HG02571 (cell line): ENCODE results near the gene MBP.
A peak's percentile ranks its signal among the peaks of the same experiment; 100 is the strongest.

Experiments
- ATAC-seq: cut with Tn5 transposase; IDR thresholded peaks from one replicate; pipeline ENCODE4 v1.9.1; 2021; ENCODE audit warnings: mild to moderate bottlenecking, moderate library complexity; ENCODE audit not compliant: unreplicated experiment

The MBP gene

DNA sequence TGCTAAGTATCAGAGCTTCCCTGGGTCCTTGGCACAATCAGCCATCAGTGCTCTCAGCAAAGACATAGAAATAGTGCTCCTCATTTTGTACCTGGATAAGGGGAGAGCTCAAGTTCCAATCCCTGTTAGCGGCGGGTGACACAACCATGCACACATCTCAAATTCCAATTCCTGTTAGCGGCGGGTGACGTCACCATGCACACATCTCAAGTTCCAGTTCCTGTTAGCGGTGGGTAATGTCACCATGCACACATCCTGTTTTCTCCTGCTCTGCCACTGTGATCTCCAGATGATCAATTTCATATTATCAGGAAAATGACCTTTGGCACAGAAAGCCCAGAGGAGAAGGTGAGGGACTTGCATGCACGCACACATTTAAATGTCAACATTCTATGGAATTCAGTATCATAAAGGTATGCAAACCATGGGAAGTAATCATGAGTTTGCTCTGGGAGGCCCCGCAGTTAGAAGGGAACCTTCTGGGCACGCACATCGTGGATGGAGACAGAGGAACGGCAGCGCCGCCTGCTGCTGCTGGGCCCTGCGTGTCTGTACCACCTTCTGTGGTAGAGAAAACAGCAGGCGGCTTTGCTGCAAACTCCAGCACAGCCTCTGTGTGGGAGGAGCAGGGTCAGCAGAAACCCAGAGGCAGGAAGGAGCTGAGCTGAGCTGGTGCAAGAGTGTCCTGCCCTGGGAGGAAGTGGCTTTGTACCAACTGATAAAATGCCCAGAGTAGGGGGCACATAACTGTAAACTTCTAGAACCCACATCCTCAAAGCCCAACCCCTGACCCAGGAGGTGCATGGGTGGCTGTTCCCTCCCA lies 77.8 kb downstream of the MBP start:
- ATAC-seq = peak; percentile 78

DNA sequence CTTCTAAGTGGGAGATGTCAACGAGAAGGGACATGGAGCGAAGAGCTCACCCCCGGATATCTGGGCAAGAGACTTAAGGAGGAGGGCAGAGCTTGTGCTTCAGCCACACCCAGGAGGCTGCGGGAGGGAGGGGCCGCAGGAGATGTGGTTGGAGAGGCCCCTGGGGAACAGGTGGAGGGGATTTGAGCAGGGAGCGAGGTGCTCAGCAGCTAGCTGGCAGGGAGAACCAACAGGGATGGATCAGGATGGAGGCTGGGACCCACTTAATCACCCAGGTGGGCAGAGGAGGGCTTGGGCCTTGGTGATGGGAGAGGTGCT lies 78.3 kb downstream of the MBP start:
- no peak for ATAC-seq

DNA sequence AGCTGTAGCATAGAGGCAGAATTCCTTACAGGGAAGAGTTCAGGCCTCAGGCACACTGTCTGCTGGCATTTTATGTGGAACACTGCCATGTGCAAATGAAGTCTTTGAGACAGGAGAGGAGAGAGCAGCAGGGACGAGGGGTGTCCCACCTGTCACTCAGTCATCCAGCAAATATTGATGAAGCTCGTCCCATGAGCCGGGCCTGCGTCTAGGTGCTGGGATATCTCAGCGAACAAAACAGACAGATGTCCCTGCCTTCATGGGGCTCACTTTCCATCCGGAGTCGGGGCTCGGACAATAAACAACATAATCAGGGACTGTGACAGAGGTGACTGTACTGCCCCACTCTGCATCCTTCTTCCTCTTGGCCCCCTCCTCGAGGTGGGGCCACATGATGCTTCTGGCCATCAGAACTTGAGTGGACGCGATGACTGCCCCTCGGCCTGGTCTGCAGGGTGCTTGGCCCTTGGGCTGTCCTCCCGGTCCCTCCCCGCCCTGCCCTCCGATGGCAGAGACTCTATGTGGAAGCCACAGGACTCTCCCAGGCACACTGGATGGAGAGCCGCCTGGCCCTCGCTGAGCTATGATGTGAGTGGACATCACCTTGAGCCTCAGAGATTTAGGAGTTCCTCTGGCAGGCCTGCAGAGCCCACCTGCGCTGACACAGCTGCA lies 78.8 kb downstream of the MBP start:
- no peak for ATAC-seq

DNA sequence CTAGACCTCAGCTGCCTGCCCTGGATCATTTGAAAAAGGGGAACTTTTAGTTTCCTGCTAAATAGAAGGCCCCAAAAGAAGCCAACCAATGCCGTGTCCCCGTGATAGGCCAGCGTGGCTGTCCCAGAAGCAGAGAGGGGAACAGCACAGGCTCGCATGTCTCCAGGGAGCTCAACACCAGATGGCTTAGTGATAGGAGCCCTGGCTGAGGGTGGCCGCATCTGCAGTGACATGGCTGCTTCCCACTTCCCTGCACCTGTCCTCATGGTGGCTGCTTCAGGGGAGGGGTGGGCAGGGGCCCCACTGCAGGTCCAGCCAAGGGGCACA lies 79.6 kb downstream of the MBP start:
- ATAC-seq = no peak

DNA sequence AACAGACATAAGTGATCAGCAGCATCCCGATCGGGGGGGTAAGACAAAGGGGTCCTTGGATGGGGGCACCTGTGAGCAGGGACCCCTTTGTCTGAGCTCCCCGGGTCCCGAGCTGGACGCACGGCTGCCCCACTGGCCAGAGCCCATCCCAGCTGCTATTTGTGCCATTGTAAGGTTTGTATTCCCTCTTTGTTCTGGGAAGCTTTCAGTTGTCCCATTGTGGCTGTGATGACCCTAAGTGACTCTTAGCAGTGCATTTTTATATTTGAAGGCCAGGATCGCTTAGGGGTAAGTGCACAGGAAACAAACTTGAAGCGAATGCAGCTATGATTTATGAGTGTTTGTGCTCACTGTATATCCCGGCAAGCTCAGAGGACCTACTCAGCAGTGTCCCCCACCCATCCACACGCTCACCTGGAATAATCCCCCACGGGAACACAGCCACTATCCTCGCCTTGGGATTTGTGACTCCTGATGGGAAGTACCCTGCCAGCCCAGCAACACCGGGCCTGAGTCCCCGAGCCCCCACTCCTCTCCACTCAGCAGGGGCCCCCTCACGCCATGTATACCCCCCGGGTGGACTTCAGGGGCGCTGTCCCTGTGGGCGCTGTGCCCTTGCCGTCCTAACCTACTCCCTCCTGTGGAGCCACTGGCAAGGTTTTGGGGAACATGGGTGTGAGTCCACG lies 80.1 kb downstream of the MBP start:
- no peak for ATAC-seq

DNA sequence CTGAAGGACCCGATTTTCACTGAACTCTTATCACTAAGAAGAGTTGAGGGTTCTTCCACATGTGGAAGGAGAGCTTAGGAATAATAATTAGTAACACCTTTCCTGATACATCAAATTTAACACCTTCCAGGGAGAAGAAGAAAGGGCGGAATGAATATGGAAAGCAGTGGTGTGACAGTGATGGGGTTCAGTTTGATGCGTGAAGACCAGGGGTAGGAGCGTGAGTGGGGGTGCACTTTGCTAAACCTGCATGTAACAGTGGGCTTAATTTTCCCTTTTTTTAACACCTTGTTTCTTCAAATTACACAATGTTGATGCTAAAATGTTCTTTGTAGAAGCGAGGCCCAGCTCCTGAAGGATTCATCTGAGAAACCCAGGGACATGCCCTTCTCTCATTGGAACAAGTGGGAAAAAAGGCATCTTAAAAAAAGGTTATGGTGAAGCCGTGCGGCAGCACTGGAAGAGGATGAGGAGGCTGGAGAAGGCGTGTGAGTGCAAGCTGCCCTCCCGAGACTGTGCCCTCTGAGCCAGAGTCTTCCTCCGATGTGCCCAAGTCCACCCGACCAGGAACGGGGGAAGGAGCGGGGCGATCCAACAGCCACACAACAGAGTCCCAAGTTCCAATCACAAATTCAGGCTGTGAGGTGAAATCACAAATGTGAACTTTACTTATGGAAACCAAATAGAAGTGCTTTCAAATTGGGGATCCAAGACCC lies 80.8 kb downstream of the MBP start:
- ATAC-seq = no peak

DNA sequence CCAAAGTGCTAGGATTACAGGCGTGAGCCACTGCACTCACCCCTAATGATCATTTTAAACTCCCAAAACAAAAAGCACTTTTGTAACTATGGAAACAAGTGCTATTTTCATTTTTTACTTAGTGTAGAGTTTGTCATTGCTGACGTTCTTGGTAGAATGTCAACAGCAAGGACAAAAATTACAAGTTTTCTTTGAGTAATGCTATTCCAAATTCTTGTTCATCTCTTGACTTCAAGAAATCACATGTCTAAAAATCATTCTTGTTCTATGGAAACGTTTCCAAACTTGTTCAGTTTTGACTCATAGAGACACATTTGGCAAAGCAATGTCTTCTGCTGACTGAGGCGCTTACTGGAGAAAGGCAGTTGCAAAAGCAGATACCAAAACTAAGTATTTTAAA lies 82.6 kb downstream of the MBP start:
- ATAC-seq = no peak

DNA sequence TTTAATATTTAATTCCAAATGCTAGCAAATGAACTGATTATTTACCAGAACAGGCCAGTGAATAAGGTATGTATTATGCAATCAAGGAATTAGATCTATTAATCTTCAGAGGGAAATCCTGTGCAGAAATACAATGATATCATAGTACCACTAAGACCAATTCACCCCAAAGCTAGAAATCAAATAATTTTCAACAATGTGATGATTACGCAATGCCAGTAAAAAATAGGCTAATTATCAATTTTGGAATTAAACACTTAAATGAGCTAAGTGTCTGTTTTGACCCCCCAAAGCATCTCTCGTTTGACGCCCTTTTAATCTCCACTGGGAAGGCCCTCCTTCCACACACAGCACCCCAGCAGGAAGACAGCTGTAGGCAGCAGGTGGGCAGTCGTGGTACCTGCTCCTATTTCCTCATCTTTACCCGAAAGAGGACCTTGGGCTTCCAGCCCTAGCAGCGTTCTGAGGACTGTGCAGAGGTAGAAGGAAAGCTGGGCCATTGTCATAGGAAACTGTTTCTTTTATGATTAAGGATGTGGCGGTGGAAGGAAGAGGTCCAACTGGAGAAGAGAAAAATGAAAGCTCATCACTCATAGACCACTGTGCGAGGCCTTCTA lies 84.7 kb downstream of the MBP start:
- no peak for ATAC-seq

DNA sequence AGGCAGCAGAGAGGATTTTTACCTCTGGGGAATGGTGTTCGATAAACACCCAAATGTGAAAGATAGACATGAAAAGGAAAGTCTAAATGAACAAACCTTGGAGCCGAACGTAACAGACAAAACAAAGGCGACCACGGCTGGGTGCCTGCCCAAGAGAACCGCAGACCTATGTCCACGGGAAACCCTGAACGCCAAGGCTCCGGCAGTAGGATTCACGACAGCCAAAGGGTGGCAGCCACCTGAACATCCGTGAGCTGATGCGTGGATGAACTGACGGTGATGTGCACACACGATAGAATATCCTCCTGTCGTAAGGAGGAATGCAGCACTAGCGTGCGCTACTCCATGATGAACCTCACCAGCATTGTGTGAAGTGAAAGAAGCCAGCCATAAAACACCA lies 85.6 kb downstream of the MBP start:
- ATAC-seq = no peak

DNA sequence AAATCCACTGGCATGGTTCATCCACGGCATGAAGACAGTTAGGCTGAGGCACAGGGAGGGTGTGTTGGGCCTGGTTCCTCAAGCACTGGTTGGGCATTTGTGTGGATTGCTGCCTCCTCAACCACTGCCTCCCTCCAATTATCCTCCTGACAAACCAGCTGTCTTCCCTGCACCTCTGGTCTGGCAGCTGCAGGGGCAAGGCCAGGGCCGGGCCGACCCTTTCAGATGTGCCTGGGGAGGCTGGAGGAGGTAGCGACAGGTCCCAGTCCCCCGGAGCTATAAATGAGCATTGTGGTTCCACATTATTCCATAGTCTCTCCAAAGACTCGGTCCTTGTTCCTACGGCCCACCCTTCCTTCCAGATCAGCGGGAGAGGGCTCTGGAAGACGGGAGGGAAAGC lies 86.2 kb downstream of the MBP start:
- ATAC-seq = no peak

DNA sequence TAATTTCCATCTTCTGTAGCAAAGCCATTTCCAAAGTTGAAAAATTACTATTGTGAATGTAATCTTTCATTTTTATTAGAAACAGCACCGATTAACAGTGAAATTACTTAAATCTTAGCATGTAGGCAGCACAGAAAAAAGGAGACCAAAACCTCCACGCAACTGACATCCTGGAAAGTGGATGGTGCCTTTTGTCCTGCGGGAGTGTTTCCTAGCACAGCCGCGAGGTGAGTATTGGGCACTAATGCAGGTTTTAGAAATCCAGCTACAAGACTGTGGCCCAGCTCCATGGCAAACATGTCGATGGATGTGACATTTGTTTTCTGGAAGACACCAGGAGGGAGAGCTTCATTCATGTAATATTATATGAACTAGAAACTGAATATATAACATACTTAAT lies 86.9 kb downstream of the MBP start:
- ATAC-seq = no peak

DNA sequence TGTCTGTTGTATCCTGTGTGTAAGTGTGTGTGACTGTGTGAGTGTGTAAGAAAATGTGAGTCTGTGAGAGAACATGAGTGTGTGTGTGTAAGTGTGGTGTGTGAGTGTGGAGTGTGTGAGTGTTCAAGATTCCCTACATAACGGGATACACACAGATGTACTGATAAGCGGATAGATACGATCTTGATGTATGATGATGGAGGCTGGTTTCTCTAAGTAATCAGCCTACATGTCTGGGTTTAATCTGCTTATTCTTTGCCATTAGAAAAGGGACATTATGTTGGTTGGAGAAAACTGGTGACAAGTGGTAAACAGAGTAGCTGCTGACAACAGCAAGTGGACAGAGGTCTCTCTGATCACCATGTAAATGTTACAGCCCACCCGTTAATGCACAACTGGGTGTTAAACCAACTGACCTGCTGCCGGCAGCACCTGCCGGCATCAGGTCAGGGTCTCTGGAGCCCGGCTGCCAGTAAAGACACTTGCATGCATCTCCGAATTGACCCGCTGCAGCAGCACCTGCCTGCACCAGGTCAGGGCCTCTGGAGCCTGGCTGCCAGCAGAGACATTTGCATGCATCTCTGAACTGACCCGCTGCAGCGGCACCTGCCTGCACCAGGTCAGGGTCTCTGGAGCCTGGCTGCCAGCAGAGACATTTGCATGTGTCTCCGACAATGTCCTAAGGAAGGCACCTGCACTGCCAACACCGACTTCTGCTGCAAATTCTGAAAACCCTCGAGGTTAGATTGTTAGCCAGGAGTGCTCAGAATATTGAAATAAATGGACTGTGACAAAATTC lies 87.5 kb downstream of the MBP start:
- ATAC-seq = peak; percentile 70

DNA sequence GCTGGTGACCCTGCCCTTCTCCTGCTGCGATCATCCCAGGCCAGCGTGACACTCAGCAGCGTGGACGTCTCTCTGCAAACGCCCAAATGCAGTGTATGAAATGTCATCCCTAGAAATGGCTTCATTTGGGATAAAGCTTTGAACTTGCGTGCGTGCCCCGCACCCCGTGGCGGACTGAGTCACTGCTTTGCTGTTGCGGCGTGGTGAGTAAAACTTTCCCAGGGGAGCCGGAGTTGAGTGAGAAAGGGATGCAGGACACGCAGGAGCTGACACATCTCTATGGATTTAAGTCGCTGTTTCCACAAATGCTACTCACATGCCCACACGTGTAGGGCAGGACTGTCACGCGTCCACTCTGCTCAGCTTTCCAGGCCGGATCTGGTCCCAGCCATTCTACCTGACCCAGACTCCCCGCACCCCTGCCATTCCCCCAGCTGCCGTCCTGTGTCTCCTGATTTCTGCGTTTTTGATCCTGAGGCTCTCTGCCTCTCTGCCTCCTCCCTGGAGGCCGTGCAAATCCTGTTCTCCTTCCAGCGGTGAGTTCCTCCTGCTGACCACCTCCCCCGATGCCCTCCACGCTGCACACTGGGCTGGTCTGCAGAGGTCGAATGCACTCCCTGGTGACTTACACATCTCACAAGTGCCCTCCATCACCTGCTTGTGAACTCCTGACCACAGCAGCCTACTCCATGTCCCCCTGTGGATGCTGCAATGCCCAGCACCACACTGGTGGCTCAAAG lies 88.9 kb downstream of the MBP start:
- no peak for ATAC-seq

DNA sequence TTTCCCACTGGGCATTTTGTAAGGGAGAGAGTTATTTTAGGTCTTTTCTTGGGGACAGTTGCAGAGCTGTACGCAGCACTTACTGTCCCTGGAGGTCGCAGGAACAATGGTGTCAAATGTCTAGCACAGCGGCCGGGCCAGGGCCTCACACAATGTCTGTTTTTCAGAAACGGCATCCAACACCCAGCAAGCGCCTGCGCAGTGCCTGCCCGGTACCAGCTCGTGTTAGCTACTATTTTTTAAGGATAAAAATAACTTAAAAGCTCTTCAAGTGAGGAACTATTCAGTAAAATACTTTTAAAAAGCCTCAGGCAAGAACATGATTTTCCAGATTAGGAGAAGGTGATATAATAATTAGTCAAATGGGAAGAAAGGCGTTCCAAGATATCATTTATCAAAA lies 90.0 kb downstream of the MBP start:
- ATAC-seq = no peak

DNA sequence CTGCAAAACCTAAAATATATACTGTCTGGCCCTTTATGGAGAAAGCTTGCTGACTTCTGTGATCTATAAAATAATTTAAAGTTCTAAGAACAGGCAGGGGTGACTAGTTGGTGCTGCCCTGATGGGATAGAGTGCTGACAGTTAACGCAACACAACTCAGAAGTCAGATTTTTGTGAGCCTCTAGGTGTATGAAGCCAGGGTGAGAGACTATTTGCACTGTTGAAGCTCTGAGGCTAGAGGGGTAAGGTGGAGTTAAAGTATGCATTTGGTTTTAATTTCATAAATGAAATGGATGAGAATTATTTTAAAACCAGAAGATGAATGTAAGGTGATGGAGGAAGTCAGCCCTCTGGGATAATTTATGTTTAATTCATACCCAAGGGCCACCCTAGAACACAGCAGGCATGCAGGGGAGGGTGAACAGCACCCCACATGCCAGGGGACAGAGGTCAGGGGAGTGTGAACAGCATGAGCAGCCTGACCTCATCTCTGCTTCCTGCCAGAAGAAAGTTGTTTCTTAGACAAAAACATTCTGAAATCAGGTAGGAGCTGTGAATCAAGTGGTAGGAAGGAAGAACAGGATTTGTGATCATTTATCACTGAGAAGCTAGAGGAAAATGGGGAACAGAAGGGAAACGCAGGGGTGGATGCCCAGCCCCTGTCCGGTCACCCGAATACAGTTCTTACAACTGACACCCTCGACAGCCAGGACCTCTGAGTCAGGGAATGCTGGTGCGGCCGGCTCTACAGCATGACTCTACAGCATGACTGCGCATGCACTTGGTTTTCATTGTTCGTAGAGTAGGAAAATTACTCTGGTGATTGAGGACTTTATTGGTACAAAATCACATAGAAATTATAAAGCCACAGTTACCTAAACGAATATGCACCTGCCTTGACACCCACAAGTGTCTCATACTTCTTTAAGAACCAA lies 93.1 kb downstream of the MBP start:
- ATAC-seq = no peak

DNA sequence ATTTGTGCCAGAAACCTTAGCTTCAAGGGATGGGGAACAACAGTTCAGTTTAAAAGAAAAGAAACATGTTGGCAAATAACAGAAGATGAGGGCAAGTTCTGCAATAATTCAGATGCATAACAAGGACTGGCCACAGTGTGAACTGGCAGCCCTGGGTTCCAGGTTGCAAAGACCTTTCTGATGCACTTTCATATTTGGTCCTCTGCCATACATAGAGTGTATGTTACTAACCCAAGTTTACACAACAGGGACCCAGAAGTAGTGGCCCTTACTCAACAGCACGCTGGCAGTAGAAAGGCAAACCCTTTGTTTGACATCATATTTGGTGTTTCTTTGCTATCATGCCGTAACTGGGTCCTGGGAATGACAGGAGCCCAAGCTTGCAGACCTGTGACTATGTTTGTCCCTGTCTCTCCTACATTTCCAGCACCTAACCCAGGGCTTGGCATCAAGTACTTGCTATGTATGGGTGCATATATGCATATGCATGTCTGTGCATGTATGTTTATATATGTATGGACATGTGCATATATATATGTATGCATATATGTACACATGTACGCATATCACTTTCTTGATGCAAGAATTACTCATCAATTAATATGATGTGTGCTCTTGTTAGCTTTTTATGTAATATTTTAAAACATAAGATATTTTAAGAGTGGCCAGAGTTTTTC lies 94.3 kb downstream of the MBP start:
- no peak for ATAC-seq

DNA sequence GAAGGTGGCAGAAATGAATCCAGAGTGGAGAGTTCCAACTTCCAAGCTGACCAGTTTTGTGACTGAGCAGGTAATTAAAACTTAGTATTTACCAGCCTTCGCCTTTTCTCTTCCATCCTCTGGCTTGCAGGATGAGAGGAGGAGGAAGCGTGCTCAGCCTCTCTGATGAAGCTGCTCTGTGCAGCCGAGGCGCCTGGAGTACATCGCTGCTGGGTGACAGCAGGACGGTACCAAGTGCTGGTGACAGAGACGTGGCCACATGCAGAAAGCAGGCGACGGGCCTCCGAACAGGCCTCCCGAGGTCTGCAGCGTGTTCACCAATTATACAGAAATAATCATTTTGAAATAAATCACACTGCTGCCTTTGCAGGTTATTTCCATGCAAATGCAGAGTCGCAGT lies 95.0 kb downstream of the MBP start:
- ATAC-seq = no peak
